ENCODE data around the gene GFPT2. TPM values are rescaled to one million over a fixed set of nuclear protein-coding genes. Genes with fewer than 3 reads are reported as not detected.

GFPT2 gene
- total RNA-seq, 2 donors from 2014 or later: 0.80 to 2.1 TPM

GRCh38 chr5:180387798-180388197, 34.7 kb upstream of the GFPT2 start:
- DNase-seq: no peak
- no peaks in the 10 kb centered on the region for H3K9me3 ChIP-seq (ENCODE audit: control insufficient read depth, low read length, poor library complexity, severe bottlenecking)
- Mint-ChIP-seq H3K27me3 (peaks cover 8% of the 10 kb centered on the region), H3K36me3 (ENCODE audit: low read depth) (peaks cover 4% of the 10 kb centered on the region), H3K4me1 (peaks cover 3% of the 10 kb centered on the region), H3K4me3 (no peak overlapping the region), H3K27ac (no peak overlapping the region)
- no peak for ATAC-seq

DNA sequence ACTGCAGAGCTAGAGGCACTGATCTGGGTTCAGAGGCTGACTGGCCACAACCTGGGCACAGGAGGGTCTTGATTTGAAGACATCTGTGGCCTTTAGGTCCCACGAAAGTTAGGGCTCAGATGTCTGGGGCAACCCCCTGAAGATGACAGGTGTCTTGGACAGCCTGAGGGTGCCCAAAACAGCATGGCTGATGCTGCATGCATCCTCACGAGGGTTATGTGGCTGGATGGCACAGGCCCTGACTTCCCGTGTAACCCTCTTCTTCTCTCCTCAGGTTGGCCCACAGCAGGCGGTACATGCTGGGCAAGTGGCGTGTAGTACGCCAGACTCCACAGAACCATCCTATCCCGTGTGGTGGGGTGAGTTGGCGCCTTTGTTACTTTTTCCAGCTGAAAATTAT, 29.8 kb upstream of the GFPT2 start:
- H3K36me3 Mint-ChIP-seq (ENCODE audit: low read depth): peaks cover 4% of the 10 kb centered on the region
- H3K9me3 ChIP-seq (ENCODE audit: control insufficient read depth, low read length, poor library complexity, severe bottlenecking): no peaks in the 10 kb centered on the region
- no peak for ATAC-seq
- peaks cover 21% of the 10 kb centered on the region for H3K27me3 Mint-ChIP-seq
- no peak for DNase-seq
- no peak overlapping the region for H3K27ac Mint-ChIP-seq
- H3K4me1 Mint-ChIP-seq: peaks cover 4% of the 10 kb centered on the region
- H3K4me3 Mint-ChIP-seq: no peak overlapping the region

- no peak overlapping the region for H3K27ac Mint-ChIP-seq
- H3K9me3 ChIP-seq (ENCODE audit: control insufficient read depth, low read length, poor library complexity, severe bottlenecking): no peaks in the 10 kb centered on the region
- ATAC-seq: no peak
- peaks cover 4% of the 10 kb centered on the region for H3K36me3 Mint-ChIP-seq (ENCODE audit: low read depth)
- no peak for DNase-seq
- H3K4me3 Mint-ChIP-seq: no peak overlapping the region
- H3K27me3 Mint-ChIP-seq: peaks cover 21% of the 10 kb centered on the region
- H3K4me1 Mint-ChIP-seq: peaks cover 4% of the 10 kb centered on the region
Measured at GRCh38 chr5:180381851-180382480, 28.8 kb upstream of the GFPT2 start.

DNA sequence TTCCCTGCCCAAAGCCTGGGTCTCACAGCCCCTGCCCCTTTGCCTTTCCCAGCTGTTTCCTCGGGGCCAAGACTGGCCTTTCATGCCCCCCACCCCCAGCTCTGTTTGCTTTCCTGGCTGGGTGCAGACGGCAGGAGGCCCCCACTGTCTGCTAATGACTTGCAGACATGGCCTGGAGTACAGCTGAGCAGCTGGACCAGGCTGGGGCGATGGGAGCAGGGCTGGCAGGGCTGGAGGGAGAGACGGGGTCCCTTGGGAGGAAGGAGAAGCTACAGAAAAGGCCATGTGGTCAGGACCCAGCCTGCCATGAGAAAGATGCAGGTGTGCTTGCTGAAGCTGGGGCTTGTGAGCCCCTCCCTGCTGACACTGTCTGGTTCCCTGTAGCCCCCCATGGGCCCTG, 28.3 kb upstream of the GFPT2 start:
- no peak overlapping the region for H3K4me3 Mint-ChIP-seq
- no peak overlapping the region for H3K27ac Mint-ChIP-seq

DNA sequence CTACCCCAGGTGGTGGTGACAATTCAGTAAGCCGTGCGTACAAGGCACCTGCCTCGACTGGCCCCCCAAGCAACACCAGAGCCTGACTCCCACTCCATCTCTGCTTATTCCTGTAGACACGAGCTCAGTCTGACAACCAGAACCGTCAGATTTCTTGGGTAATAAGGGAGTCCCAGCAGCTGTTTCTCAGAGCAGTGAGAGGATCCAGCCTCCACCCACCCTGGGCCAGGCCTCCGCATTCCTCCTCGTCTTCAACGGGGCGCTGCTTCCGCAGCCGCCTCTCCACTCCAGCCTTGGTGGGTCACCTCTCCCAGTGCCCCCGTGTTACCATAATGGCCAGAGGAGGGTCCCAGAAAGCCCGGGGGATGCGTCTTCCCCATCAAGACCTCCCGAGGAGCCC, 27.7 kb upstream of the GFPT2 start:
- no peak for ATAC-seq
- Mint-ChIP-seq H3K36me3 (ENCODE audit: low read depth) (peaks cover 4% of the 10 kb centered on the region), H3K4me1 (peaks cover 4% of the 10 kb centered on the region)

More for the DNA sequence above, 28.3 kb upstream of the GFPT2 start:
- no peaks in the 10 kb centered on the region for H3K9me3 ChIP-seq (ENCODE audit: control insufficient read depth, low read length, poor library complexity, severe bottlenecking)
- peaks cover 4% of the 10 kb centered on the region for H3K4me1 Mint-ChIP-seq
- peaks cover 21% of the 10 kb centered on the region for H3K27me3 Mint-ChIP-seq
- ATAC-seq (no peak), DNase-seq (no peak)
- peaks cover 4% of the 10 kb centered on the region for H3K36me3 Mint-ChIP-seq (ENCODE audit: low read depth)

DNA sequence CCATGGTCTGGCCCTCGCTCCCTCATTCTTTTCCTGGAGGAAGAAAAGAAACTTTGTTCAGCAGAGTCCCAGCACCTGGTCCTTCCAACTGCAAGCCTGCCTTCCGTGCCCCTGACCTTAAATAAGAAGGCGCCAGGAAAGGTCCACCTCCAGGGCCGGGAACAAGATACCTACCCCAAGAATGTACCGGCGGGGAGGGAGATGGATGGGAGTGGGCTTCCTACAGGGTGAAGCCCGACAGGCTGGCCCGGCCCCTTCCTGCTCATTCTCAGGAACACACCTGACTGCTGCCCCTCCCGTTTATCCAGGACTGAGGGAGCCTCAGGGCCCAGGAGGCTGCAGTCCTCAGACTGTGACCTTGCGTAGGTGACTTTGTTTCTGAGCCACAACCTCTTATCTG, 27.3 kb upstream of the GFPT2 start:
- no peak for ATAC-seq
- no peak overlapping the region for H3K27ac Mint-ChIP-seq
- peaks cover 3% of the 10 kb centered on the region for H3K36me3 Mint-ChIP-seq (ENCODE audit: low read depth)
- H3K9me3 ChIP-seq (ENCODE audit: control insufficient read depth, low read length, poor library complexity, severe bottlenecking): no peaks in the 10 kb centered on the region
- no peak overlapping the region for H3K4me3 Mint-ChIP-seq
- H3K4me1 Mint-ChIP-seq: peaks cover 4% of the 10 kb centered on the region
- peaks cover 19% of the 10 kb centered on the region for H3K27me3 Mint-ChIP-seq
- DNase-seq: no peak

More for the DNA sequence above, 27.7 kb upstream of the GFPT2 start:
- no peaks in the 10 kb centered on the region for H3K9me3 ChIP-seq (ENCODE audit: control insufficient read depth, low read length, poor library complexity, severe bottlenecking)
- DNase-seq: no peak
- H3K27me3 Mint-ChIP-seq: peaks cover 21% of the 10 kb centered on the region
- H3K27ac Mint-ChIP-seq: no peak overlapping the region
- no peak overlapping the region for H3K4me3 Mint-ChIP-seq

- peaks cover 14% of the 10 kb centered on the region for H3K27me3 Mint-ChIP-seq
- no peak for DNase-seq
- no peaks in the 10 kb centered on the region for H3K36me3 Mint-ChIP-seq (ENCODE audit: low read depth)
Measured at GRCh38 chr5:180379355-180380070, 26.4 kb upstream of the GFPT2 start.

DNA sequence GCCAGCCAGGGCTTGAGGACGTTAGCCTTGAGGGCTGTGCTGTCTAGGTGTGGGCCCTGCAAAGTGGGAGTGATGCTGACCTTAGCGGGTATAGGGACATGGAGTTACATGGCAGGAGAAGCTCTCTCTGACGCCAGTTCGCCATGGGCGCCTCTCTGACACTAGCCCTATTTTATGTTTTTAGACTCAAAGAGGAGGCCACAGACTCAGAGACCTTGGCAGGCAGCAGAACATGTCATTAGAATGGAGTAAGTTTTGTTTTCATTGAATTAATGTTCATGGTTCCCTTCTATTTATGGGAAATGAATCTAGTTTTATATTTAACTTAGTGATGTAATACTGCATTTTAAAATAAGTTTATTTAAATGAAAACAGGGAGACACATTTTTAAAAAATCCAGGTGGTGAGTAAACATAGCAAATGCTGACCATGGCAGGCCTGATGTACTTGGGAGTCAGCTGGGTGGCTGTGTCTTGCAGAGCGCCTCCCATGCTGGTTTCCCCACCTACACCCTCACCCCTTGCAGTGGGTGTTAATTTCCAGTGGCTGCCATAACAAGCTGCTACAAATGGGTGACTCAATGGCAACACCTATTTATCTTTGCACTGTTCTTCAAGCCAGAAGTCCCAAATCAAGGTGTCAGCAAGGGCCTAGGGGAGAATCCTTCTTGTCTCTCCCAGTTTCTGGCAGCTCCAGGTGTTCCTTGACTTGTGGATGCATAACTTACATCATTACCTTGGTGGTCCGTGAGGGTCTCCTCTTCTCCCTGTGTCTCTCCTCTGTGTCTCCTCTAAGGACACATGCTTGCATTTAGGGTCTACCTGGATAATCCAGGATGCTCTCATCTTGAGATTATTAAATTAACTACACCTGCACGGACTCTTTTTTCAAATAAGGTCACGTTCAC, 25.6 kb upstream of the GFPT2 start:
- ATAC-seq (no peak), DNase-seq (no peak)
- Mint-ChIP-seq H3K4me3 (no peak overlapping the region), H3K4me1 (peaks cover 4% of the 10 kb centered on the region), H3K27me3 (peaks cover 14% of the 10 kb centered on the region), H3K36me3 (ENCODE audit: low read depth) (no peaks in the 10 kb centered on the region), H3K27ac (no peak overlapping the region)
- H3K9me3 ChIP-seq (ENCODE audit: control insufficient read depth, low read length, poor library complexity, severe bottlenecking): no peaks in the 10 kb centered on the region

More at GRCh38 chr5:180379355-180380070, 26.4 kb upstream of the GFPT2 start:
- no peak overlapping the region for H3K27ac Mint-ChIP-seq
- H3K9me3 ChIP-seq (ENCODE audit: control insufficient read depth, low read length, poor library complexity, severe bottlenecking): no peaks in the 10 kb centered on the region
- peaks cover 4% of the 10 kb centered on the region for H3K4me1 Mint-ChIP-seq
- no peak for ATAC-seq
- H3K4me3 Mint-ChIP-seq: no peak overlapping the region

DNA sequence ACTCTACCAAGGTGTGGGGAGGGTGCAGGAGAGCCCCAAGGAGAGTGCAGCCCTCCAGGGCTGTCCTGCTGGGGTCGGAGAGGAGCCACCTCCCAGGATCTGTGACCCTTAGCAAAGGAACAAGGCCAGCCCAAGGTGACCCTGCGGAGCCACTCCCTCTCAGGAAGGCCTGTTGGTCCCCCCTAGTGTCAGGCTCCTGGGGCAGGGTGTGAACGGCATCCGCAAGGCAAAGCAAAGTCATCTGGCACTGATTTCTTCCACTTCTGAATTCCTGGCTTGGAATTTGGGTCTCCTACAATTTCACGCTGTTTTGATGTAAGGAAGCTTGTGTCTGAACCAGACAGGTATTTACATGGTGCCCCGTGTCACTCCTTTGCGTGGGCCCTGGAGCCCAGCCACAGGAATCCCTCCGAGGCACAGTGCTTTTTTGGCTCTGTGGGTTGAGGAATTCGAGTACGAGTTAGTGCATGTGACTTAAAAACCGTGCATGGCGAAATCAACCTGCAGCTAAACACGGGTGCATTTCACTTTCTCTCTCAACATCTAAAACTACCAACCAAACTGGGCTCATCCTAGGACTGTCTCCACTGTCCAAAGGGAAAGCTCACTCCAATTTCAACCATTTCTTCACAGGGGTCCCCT, 24.5 kb upstream of the GFPT2 start:
- H3K27me3 Mint-ChIP-seq: peaks cover 14% of the 10 kb centered on the region
- no peaks in the 10 kb centered on the region for H3K9me3 ChIP-seq (ENCODE audit: control insufficient read depth, low read length, poor library complexity, severe bottlenecking)
- H3K36me3 Mint-ChIP-seq (ENCODE audit: low read depth): no peaks in the 10 kb centered on the region
- DNase-seq (no peak), ATAC-seq (no peak)
- H3K4me1 Mint-ChIP-seq: peaks cover 4% of the 10 kb centered on the region
- H3K4me3 Mint-ChIP-seq: no peak overlapping the region
- no peak overlapping the region for H3K27ac Mint-ChIP-seq

DNA sequence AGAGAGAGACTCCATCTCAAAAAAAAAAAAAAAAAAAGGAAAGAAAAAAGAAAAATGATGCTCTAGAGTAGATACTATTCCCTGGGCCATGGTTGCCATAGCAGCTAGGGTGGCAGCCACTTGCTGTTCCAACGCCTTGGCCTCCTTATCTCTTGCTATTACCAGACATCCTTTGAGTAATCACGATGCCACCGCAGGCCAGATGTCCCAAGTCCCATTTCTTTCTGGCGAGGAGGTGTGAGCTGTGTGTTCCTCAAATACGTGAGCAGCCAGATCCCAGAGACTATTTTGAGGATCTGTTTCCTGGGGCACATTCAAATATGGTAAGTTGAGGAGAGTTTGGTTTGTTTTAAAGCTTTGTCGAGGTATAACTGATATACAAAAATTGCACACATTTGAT, 23.4 kb upstream of the GFPT2 start:
- DNase-seq (no peak), ATAC-seq (no peak)
- Mint-ChIP-seq H3K27me3 (peaks cover 8% of the 10 kb centered on the region), H3K4me3 (no peak overlapping the region), H3K36me3 (ENCODE audit: low read depth) (no peaks in the 10 kb centered on the region), H3K4me1 (peaks cover 4% of the 10 kb centered on the region), H3K27ac (no peak overlapping the region)
- H3K9me3 ChIP-seq (ENCODE audit: control insufficient read depth, low read length, poor library complexity, severe bottlenecking): no peaks in the 10 kb centered on the region

- DNase-seq (no peak), ATAC-seq (no peak)
- no peaks in the 10 kb centered on the region for H3K9me3 ChIP-seq (ENCODE audit: control insufficient read depth, low read length, poor library complexity, severe bottlenecking)
- Mint-ChIP-seq H3K4me1 (peaks cover 4% of the 10 kb centered on the region), H3K27me3 (peaks cover 2% of the 10 kb centered on the region), H3K4me3 (no peak overlapping the region), H3K36me3 (ENCODE audit: low read depth) (no peaks in the 10 kb centered on the region), H3K27ac (no peak overlapping the region)
Measured at GRCh38 chr5:180375955-180376354, 22.8 kb upstream of the GFPT2 start.

DNA sequence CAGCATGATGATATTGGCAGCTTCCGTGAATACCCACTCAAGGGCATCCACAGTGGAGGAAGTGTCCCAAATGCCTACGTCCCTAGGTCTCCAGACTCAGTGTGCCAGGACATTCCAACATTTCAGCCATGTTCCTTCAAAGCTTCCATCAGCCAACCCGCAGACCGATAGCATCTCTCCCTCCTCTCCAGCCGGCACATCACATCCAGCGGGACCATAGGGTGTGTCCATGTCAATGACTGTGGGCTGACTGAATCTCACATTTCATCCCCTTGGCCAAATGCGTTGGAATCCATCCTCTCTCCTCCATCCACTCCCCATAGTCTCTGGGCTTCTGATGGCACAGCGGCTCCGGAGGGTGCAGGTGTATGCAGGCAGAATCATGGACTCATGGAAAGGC, 22.2 kb upstream of the GFPT2 start:
- Mint-ChIP-seq H3K4me3 (no peak overlapping the region), H3K27ac (no peak overlapping the region), H3K36me3 (ENCODE audit: low read depth) (no peaks in the 10 kb centered on the region), H3K27me3 (no peaks in the 10 kb centered on the region), H3K4me1 (peaks cover 4% of the 10 kb centered on the region)
- no peak for ATAC-seq
- no peaks in the 10 kb centered on the region for H3K9me3 ChIP-seq (ENCODE audit: control insufficient read depth, low read length, poor library complexity, severe bottlenecking)
- no peak for DNase-seq

DNA sequence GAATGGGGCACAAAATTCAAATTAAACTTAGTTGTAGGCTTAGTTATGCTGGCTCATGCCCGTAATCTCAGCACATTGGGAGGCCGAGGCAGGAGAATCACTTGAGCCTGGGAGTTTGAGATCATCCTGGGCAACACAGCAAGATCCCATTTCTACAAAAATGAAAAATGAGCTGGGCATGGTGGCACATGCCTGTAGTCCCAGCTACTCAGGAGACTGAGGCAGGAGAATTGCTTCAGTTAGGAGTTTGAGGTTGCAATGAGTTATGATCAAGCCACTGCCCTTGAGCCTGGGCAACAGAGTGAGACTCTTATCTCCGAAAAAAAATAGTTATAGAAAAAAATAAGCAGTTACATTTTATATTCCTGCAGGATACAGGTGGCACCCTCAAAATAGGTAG, 20.7 kb upstream of the GFPT2 start:
- Mint-ChIP-seq H3K27ac (no peak overlapping the region), H3K36me3 (ENCODE audit: low read depth) (no peaks in the 10 kb centered on the region), H3K4me3 (no peak overlapping the region), H3K4me1 (peaks cover 4% of the 10 kb centered on the region), H3K27me3 (no peaks in the 10 kb centered on the region)
- no peaks in the 10 kb centered on the region for H3K9me3 ChIP-seq (ENCODE audit: control insufficient read depth, low read length, poor library complexity, severe bottlenecking)
- DNase-seq (no peak), ATAC-seq (no peak)
